HG02571 (cell line): ENCODE results near the gene AKR7A2.

Experiments
- ATAC-seq: cut with Tn5 transposase; IDR thresholded peaks from one replicate; pipeline ENCODE4 v1.9.1; 2021; ENCODE audit warnings: mild to moderate bottlenecking, moderate library complexity; ENCODE audit not compliant: unreplicated experiment

The AKR7A2 gene

GRCh38 chr1:19311931-19312781 is at the start of gene AKR7A2, which contains the start of gene SLC66A1:
Gene AKR7A2, minus strand, starts transcription at chr1:19312144. Its CDS starts 20 bp downstream, at chr1:19312124.
Gene SLC66A1, plus strand, starts transcription at chr1:19312326. Its CDS starts 5,352 bp downstream, at chr1:19317678.
- ATAC-seq: peak; percentile 63

GRCh38 chr1:19360843-19361610 is 49.1 kb upstream of the AKR7A2 start:
- ATAC-seq: no peak

- ATAC-seq: no peak
Observed at GRCh38 chr1:19360432-19360831, 48.5 kb upstream of the AKR7A2 start.

GRCh38 chr1:19360016-19360415 is 48.1 kb upstream of the AKR7A2 start:
- no peak for ATAC-seq

- ATAC-seq: no peak
Observed at GRCh38 chr1:19359357-19359756, 47.4 kb upstream of the AKR7A2 start.

- no peak for ATAC-seq
Observed at GRCh38 chr1:19358710-19359109, 46.8 kb upstream of the AKR7A2 start.

GRCh38 chr1:19357299-19357986 is 45.5 kb upstream of the AKR7A2 start:
- ATAC-seq: no peak

GRCh38 chr1:19356266-19356665 is 44.3 kb upstream of the AKR7A2 start:
- ATAC-seq: no peak

GRCh38 chr1:19354531-19354981 is 42.6 kb upstream of the AKR7A2 start:
- ATAC-seq: no peak

- ATAC-seq: no peak
Observed at GRCh38 chr1:19353596-19353995, 41.7 kb upstream of the AKR7A2 start.

GRCh38 chr1:19352839-19353238 is 40.9 kb upstream of the AKR7A2 start:
- no peak for ATAC-seq

- no peak for ATAC-seq
Observed at GRCh38 chr1:19351873-19352272, 39.9 kb upstream of the AKR7A2 start.

GRCh38 chr1:19350566-19350965 is 38.6 kb upstream of the AKR7A2 start:
- no peak for ATAC-seq

- no peak for ATAC-seq
Observed at GRCh38 chr1:19349999-19350398, 38.1 kb upstream of the AKR7A2 start.

- ATAC-seq: no peak
Observed at GRCh38 chr1:19348441-19349198, 36.7 kb upstream of the AKR7A2 start.

GRCh38 chr1:19347533-19348172 is 35.7 kb upstream of the AKR7A2 start:
- no peak for ATAC-seq

- no peak for ATAC-seq
Observed at GRCh38 chr1:19346026-19346425, 34.1 kb upstream of the AKR7A2 start.

- ATAC-seq: no peak
Observed at GRCh38 chr1:19345391-19345790, 33.4 kb upstream of the AKR7A2 start.

- ATAC-seq: no peak
Observed at GRCh38 chr1:19344831-19345230, 32.9 kb upstream of the AKR7A2 start.

- no peak for ATAC-seq
Observed at GRCh38 chr1:19344372-19344810, 32.4 kb upstream of the AKR7A2 start.
